Body of pancreas (tissue), 4 donors: ENCODE measurements around the gene PCGF3. TPM values are rescaled to one million over a fixed set of nuclear protein-coding genes. Genes with fewer than 3 reads are reported as not detected.
"Not testable (repeated sequence)": the region's sequence is repeated elsewhere in the genome, so short reads cannot be mapped to it uniquely, and the experiment has no call there.

ENCODE experiments used
- ATAC-seq: fragments of 150-250 bp; one replicate; pipeline ENCODE4 v1.9.1; 2016
- DNase-seq, 4 donors: peaks; one replicate each; pipeline ENCODE4 v3.0.0-alpha.2; 2019
- H3K27ac ChIP-seq, 4 donors: fragments of 200-600 bp; sonication (generic); 1 replicate in 3 of 4; 2 replicates in 1 of 4; pipeline versions ENCODE4 v1.5.1 to v1.6.1; 2016 to 2019; ENCODE audit warnings: mild to moderate bottlenecking in 1 of 4, mixed read lengths in 1 of 4, moderate library complexity in 1 of 4
- H3K27me3 ChIP-seq, 2 donors: fragments of 200-600 bp; sonication (generic); one replicate each; pipeline ENCODE4 v1.6.0; 2016; ENCODE audit warnings: mild to moderate bottlenecking in 1 of 2
- H3K36me3 ChIP-seq, 2 donors: fragments of 200-600 bp; sonication (generic); replicated peaks in 1 of 2; 2 replicates each; pipeline ENCODE4 v1.5.1; 2016; ENCODE audit warnings: low read depth in 2 of 2; ENCODE audit not compliant: insufficient read depth in 1 of 2
- H3K4me1 ChIP-seq: fragments of 200-600 bp; sonication (generic); one replicate; pipeline ENCODE4 v1.6.0; 2016
- H3K4me3 ChIP-seq, 2 donors: fragments of 200-600 bp; sonication (generic); 1 replicate in 1 of 2; 2 replicates in 1 of 2; pipeline ENCODE4 v1.5.1; 2016 to 2019
- H3K9me3 ChIP-seq, 3 donors: fragments of 200-600 bp; sonication (generic); 1 replicate in 2 of 3; 2 replicates in 1 of 3; pipeline ENCODE4 v1.5.1; 2016
- POLR2A ChIP-seq, 3 donors: fragments of 450-650 bp; IDR thresholded peaks; one replicate each; pipeline ENCODE4 v1.6.1; 2016; ENCODE audit warnings: antibody characterized with exemption in 3 of 3, mild to moderate bottlenecking in 2 of 3
- WGBS, 2 donors: methylation state at CpG; one replicate each; pipeline ENCODE4 v1.1.5; 2017; 5-methylcytosine and 5-hydroxymethylcytosine counted together
- intact Hi-C: fragments of 100-400 bp; cut with DNase I; formaldehyde crosslinking; loops from one replicate; pipeline ENCODE4 v1.15.1; 2023
- total RNA-seq, 2 donors: library from RNA; depleted of rRNA; stranded (reverse); fragments of >200 nt; gene quantifications; one replicate each; pipeline ENCODE4 v1.1.0, GENCODE V29; 2016
- TF ChIP-seq, protein P1 (sequence below), 7 experiments: fragments of 450-650 bp in 4 of 7; fragments of 200-600 bp in 3 of 7; sonication (generic) in 3 of 7; IDR thresholded peaks; one replicate each; pipeline ENCODE4 v1.5.1; 2016 to 2019; ENCODE audit warnings: antibody characterized with exemption in 7 of 7

Gene PCGF3
- total RNA-seq, 2 donors from 2014 or later: 16.8 to 31.1 TPM

DNA sequence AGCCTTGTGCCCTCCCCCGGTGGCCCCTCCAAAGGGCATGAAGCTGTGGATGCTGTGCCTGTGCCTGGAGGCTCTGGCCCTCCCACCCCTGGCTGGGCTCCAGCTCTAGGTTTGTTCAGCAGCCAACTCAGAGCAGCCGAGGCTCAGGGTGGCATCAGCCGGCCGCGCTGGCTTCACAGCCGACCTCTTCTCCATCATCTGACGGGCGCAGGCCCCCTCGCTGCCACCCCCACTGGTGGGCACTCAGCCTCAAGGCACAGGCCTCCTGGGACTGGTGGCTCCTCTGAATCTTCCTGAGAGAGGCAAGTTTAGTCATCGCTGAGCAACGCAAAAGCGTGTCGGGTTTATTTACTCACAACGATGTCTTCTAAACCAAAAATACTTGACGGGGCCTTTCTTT lies 46.0 kb downstream of the PCGF3 start:
- TF ChIP-seq POLR2A (IDR thresholded peaks at IDR 0.05): no peak
- H3K4me1 ChIP-seq: no peaks in the 10 kb centered on the region
- H3K4me3 ChIP-seq: no peak overlapping the region
- H3K27me3 ChIP-seq: no peaks in the 10 kb centered on the region
- peaks cover 0 to 76% (median 0%) of the 10 kb centered on the region in 3 donors for H3K9me3 ChIP-seq
- H3K27ac ChIP-seq: no peak overlapping the region
- 87 to 94% methylated on average over 8 to 15 of the region's 15 CpGs for WGBS, 2 donors
- intact Hi-C loops: no loop called here
- DNase-seq (no peak), ATAC-seq (no peak)
- H3K36me3 ChIP-seq: peaks cover 0 to 4% of the 10 kb centered on the region in 2 donors

DNA sequence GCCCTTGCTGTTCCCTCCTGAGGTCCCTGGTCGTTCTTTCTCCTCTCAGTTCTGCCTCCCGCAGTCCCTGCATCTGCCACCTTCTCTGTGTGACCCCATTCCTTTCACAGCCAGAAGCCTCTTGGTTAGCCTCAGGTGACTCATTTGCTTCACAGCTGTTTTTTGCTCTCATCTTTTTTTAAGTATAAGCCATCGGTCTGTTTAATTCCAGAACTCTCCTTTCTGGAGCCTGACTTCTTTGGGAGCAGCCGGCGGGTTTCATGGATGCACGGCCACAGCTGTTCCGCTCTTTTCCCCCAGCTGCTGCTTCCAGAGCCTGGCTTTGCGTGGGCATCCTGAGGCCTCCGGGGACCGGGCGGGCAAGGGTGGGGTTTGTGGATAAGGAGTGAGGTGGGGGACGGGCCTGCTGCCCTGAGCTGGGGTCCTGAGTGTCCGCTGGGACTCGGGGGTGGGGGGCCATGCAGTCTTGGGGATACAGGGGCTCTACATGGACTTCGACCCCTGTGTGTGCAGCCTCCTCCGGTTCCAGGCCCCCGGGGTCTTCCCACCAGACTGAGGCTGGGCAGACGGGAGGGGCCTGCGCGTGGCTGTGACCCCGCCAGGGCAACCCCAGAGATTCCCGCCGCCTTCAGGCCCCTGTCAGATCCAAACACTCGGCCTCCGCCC lies 46.7 kb downstream of the PCGF3 start:
- DNase-seq (no peak), ATAC-seq (no peak)
- Histone ChIP-seq H3K9me3 (peaks cover 0 to 81% (median 0%) of the 10 kb centered on the region in 3 donors), H3K36me3 (peaks cover 0 to 4% of the 10 kb centered on the region in 2 donors), H3K4me3 (no peak overlapping the region), H3K4me1 (no peaks in the 10 kb centered on the region), H3K27ac (no peak overlapping the region), H3K27me3 (no peaks in the 10 kb centered on the region)
- WGBS, 2 donors: 94 to 96% methylated on average over 11 to 24 of the region's 25 CpGs
- TF ChIP-seq, protein P1, sequence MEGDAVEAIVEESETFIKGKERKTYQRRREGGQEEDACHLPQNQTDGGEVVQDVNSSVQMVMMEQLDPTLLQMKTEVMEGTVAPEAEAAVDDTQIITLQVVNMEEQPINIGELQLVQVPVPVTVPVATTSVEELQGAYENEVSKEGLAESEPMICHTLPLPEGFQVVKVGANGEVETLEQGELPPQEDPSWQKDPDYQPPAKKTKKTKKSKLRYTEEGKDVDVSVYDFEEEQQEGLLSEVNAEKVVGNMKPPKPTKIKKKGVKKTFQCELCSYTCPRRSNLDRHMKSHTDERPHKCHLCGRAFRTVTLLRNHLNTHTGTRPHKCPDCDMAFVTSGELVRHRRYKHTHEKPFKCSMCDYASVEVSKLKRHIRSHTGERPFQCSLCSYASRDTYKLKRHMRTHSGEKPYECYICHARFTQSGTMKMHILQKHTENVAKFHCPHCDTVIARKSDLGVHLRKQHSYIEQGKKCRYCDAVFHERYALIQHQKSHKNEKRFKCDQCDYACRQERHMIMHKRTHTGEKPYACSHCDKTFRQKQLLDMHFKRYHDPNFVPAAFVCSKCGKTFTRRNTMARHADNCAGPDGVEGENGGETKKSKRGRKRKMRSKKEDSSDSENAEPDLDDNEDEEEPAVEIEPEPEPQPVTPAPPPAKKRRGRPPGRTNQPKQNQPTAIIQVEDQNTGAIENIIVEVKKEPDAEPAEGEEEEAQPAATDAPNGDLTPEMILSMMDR (IDR thresholded peaks at IDR 0.05): no peak
- TF ChIP-seq POLR2A (IDR thresholded peaks at IDR 0.05): no peak
- intact Hi-C loops: no loop called here

DNA sequence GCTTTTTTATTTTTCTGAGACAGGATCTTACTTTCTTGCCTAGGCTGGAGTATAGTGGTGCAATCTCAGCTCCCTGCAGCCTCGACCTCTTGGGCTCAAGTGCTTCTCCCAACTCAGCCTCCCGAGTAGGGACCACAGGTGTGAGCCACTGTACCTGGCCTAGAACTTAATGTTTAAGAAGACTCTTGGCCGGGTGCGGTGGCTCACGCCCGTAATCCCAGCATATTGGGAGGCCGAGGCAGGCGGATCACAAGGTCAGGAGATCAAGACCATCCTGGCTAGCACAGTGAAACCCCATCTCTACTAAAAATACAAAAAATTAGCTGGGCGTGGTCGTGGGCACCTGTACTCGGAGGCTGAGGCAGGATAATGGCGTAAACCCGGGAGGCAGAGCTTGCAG lies 47.6 kb downstream of the PCGF3 start:
- intact Hi-C loops, H3K27ac ChIP-seq, H3K4me1 ChIP-seq, H3K4me3 ChIP-seq, H3K27me3 ChIP-seq, ATAC-seq, H3K36me3 ChIP-seq, DNase-seq: not testable (repeated sequence)
- WGBS, 2 donors: 98 to 99% methylated on average over 13 of the region's 13 CpGs
- H3K9me3 ChIP-seq: peaks cover 0 to 75% (median 0%) of the 10 kb centered on the region in 3 donors

DNA sequence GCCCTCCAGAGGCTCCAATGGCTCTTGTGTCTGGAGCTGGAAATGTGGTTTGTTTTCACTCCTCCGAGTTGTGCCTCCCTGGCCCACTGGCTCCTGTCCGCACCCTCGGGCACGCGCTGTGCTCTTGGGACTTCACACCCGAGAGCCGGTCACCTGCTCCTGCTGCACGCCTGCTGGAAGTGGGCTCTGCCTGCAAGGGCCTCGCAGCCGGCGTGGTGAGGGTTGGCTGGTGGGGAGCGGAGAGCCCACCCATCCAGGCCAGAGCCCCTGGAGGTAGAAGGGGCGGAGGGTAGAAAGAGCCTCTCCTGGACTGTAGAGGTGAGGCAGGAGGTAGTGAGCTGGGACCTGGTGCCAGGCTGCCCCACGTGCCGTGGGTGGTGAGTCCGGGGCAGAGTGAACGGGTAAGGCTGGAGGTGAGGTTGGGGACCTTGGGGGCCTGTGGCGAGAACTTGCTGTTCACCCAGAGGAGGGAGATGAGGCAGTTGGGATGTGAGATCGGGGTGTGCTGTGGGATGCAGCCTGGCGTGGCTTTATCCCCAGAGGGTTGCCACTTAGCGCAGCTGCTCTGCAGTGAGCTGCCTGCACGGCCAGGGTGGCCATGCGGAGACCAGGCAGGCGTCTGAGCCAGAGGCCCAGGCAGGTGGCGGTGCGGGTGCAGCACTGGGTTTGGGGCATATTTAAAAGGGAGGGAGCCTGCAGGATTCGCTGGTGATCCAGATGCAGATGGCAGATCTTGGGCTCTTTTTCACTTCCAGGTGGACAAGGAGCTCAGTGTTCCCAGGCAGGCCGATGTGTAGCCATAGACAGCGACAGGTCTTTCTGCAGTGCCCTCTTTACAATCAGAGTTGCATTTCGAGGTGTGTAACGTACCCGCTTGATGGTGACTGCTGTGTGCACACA lies 48.8 kb downstream of the PCGF3 start:
- H3K36me3 ChIP-seq: peaks cover 0 to 4% of the 10 kb centered on the region in 2 donors
- H3K27me3 ChIP-seq: no peaks in the 10 kb centered on the region
- ATAC-seq: no peak

DNA sequence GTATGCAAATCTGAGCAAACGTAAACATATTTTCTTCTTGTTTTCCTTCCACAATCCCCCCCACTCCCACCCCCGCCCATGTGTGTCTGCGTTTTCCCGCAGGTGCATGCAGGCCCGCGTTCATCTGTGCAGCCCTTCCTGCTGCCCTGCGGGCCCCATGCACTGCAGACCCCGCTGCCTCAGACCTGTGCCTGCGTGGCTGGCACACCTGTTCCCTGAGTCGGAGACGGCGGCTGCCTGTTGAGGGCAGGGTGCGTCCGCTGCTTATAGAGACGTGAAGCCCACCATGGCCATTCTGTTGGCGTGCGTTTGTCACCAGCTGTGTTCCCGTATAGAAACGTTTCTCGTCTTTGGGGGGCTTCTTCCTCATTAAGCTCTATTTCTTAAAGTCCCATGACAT lies 51.5 kb downstream of the PCGF3 start:
- Histone ChIP-seq H3K36me3 (peaks cover 7% of the 10 kb centered on the region in 2 donors), H3K27ac (no peak overlapping the region), H3K9me3 (peaks cover 0 to 68% (median 0%) of the 10 kb centered on the region in 3 donors), H3K4me1 (no peaks in the 10 kb centered on the region), H3K4me3 (no peak overlapping the region), H3K27me3 (no peaks in the 10 kb centered on the region)
- intact Hi-C loops: no loop called here
- DNase-seq (no peak), ATAC-seq (no peak)
- TF ChIP-seq POLR2A (IDR thresholded peaks at IDR 0.05): no peak
- TF ChIP-seq, protein P1 (IDR thresholded peaks at IDR 0.05): no peak
- WGBS, 2 donors: 90 to 94% methylated on average over 13 to 15 of the region's 20 CpGs

More for the DNA sequence above, 48.8 kb downstream of the PCGF3 start:
- 94 to 96% methylated on average over 31 to 32 of the region's 32 CpGs for WGBS, 2 donors
- no peak for TF ChIP-seq POLR2A (IDR thresholded peaks at IDR 0.05)
- TF ChIP-seq, protein P1 (IDR thresholded peaks at IDR 0.05): no peak
- intact Hi-C loops: no loop called here
- Histone ChIP-seq H3K4me3 (no peak overlapping the region), H3K27ac (no peak overlapping the region), H3K4me1 (no peaks in the 10 kb centered on the region), H3K9me3 (peaks cover 0 to 70% (median 0%) of the 10 kb centered on the region in 3 donors)
- DNase-seq: no peak

DNA sequence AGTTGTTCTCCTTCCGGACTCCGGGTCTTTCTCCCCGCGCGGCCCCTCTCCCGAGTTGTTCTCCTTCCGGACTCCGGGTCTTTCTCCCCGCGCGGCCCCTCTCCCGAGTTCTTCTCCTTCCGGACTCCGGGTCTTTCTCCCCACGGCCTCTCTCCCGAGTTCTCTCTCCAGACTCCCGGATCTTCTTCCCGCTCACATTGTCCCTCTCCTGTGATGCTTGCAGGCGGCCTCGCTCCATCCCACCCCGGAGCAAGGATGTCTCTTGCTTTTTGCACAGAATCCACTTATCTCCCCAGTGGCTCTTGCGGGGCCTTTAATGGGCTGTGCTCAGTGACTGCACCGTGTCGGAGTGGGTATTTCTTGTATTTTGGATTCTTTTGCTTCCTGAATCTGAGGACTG lies 54.2 kb downstream of the PCGF3 start:
- H3K27ac ChIP-seq, ATAC-seq, H3K36me3 ChIP-seq, H3K27me3 ChIP-seq, H3K4me1 ChIP-seq, H3K4me3 ChIP-seq, intact Hi-C loops, DNase-seq: not testable (repeated sequence)
- 77 to 81% methylated on average over 6 to 15 of the region's 24 CpGs for WGBS, 2 donors
- peaks cover 0 to 68% (median 0%) of the 10 kb centered on the region in 3 donors for H3K9me3 ChIP-seq
